Stimulated activated CD4-positive, alpha-beta T cell treated with anti-CD3 and anti-CD28 coated beads, TNF-alpha, amount 100 ng/mL, for 4 hours (primary cell): ENCODE measurements around the gene ARHGEF3.
A peak's percentile ranks its signal among the peaks of the same experiment; 100 is the strongest.
"Not testable (repeated sequence)": the region's sequence is repeated elsewhere in the genome, so short reads cannot be mapped to it uniquely, and the experiment has no call there.

ENCODE experiments used
- DNase-seq, 3 experiments: peaks; one replicate each; pipeline ENCODE4 v3.0.0-alpha.2; 2020; ENCODE audit warnings: low read depth in 3 of 3

ARHGEF3 gene

GRCh38 chr3:56737006-56737405, 64.7 kb downstream of the ARHGEF3 start:
- no peak for DNase-seq

GRCh38 chr3:56732109-56732508, 69.6 kb downstream of the ARHGEF3 start:
- DNase-seq, result no peak

GRCh38 chr3:56725175-56725574, 76.6 kb downstream of the ARHGEF3 start:
- peak in 2 of 3 experiments; percentile 9 to 19 for DNase-seq

- no peak for DNase-seq
Observed at GRCh38 chr3:56724676-56725075, 77.1 kb downstream of the ARHGEF3 start.

- no peak for DNase-seq
Observed at GRCh38 chr3:56720849-56721248, 80.9 kb downstream of the ARHGEF3 start.

GRCh38 chr3:56718809-56719208, 82.9 kb downstream of the ARHGEF3 start:
- not testable (repeated sequence) for DNase-seq

GRCh38 chr3:56711344-56711743, 90.4 kb downstream of the ARHGEF3 start:
- DNase-seq, result no peak

- DNase-seq, result not testable (repeated sequence)
Observed at GRCh38 chr3:56707412-56707811, 94.3 kb downstream of the ARHGEF3 start.

- DNase-seq, result no peak
Observed at GRCh38 chr3:56706629-56707028, 95.1 kb downstream of the ARHGEF3 start.

- DNase-seq, result no peak
Observed at GRCh38 chr3:56704706-56705105, 97.0 kb downstream of the ARHGEF3 start.

GRCh38 chr3:56702490-56703315, 99.0 kb downstream of the ARHGEF3 start:
- peak in 1 of 3 experiments; percentile 42 for DNase-seq

- DNase-seq, result no peak
Observed at GRCh38 chr3:56700151-56700550, 101.6 kb downstream of the ARHGEF3 start.

GRCh38 chr3:56694867-56695683, 106.7 kb downstream of the ARHGEF3 start:
- no peak for DNase-seq

GRCh38 chr3:56693750-56694149, 108.0 kb downstream of the ARHGEF3 start:
- no peak for DNase-seq

GRCh38 chr3:56692520-56693433, 109.0 kb downstream of the ARHGEF3 start:
- not testable (repeated sequence) for DNase-seq

- not testable (repeated sequence) for DNase-seq
Observed at GRCh38 chr3:56692001-56692365, 109.8 kb downstream of the ARHGEF3 start.

GRCh38 chr3:56691165-56692000, 110.4 kb downstream of the ARHGEF3 start:
- no peak for DNase-seq

GRCh38 chr3:56689303-56689702, 112.4 kb downstream of the ARHGEF3 start:
- DNase-seq, result no peak

GRCh38 chr3:56688191-56688590, 113.6 kb downstream of the ARHGEF3 start:
- no peak for DNase-seq

- DNase-seq, result no peak
Observed at GRCh38 chr3:56684029-56684428, 117.7 kb downstream of the ARHGEF3 start.
